Activated CD4-positive, alpha-beta T cell treated with anti-CD3 and anti-CD28 coated beads for 1 hour (primary cell): ENCODE data around the gene IFNA17.
"Not testable (repeated sequence)": the region's sequence is repeated elsewhere in the genome, so short reads cannot be mapped to it uniquely, and the experiment has no call there.

Experiments used
- DNase-seq: peaks from one replicate; pipeline ENCODE4 v3.0.0-alpha.2; 2020

IFNA17 gene

GRCh38 chr9:21210311-21210710 is 17.7 kb downstream of the IFNA17 start:
- no peak for DNase-seq

GRCh38 chr9:21207043-21207442 is 21.0 kb downstream of the IFNA17 start, which contains the start of gene IFNA10:
IFNA10 (minus strand) TSS chr9:21207143; CDS start chr9:21207097, 46 bp downstream.
- not testable (repeated sequence) for DNase-seq

- no peak for DNase-seq
Measured at GRCh38 chr9:21205204-21205603, 22.8 kb downstream of the IFNA17 start.

GRCh38 chr9:21202105-21202504 is 25.9 kb downstream of the IFNA17 start, which contains the start of gene IFNA7:
IFNA7 (minus strand) TSS chr9:21202205; CDS start chr9:21202165, 40 bp downstream.
- not testable (repeated sequence) for DNase-seq

- not testable (repeated sequence) for DNase-seq
Measured at GRCh38 chr9:21194867-21195776, 32.9 kb downstream of the IFNA17 start.

- not testable (repeated sequence) for DNase-seq
Measured at GRCh38 chr9:21187487-21187886, 40.5 kb downstream of the IFNA17 start, which contains the start of gene IFNA4. IFNA4 (minus strand) TSS chr9:21187587; CDS start chr9:21187531, 56 bp downstream.

- not testable (repeated sequence) for DNase-seq
Measured at GRCh38 chr9:21182810-21183736, 44.9 kb downstream of the IFNA17 start.
